ENCODE results near the gene CAPN5.

- TF ChIP-seq POLR2A (IDR thresholded peaks at IDR 0.05) (no peak), CTCF (IDR thresholded peaks at IDR 0.05 in 8 of 11, conservative IDR thresholded peaks at IDR 0.05 in 3 of 11) (no peak)
These were observed 7.0 kb upstream of the CAPN5 start for GRCh38 chr11:77059806-77060205.
